ENCODE measurements around the gene EFCC1.

DNA sequence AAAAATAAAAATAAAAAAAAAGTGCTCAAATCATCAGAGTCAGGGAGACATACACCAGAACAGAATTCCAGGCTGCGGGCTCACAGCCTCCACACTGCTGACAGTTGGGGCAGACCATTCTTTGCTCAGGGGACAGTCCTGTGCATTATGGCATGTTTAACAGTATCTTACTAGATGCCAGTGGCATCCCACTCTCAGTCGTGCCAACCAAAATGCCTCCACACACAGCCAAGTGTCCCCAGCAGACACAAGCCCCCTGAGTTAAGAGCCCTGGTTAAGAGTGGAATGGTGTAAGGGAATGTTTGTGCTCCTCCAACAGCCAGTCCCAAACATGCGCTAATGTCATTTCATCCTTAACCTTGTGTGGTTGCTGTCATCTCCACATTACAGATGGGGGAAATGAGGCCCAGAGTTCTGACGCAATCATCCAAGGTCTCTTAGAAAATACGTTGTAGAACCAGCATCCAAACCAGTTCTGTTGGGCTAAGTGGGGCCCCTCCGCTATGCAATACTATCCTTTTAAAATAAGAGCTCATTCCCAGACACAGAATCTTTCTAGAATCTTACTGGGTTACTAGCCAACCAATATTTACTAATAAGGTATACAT is 33.3 kb upstream of the EFCC1 start:
- TF ChIP-seq, protein P1, sequence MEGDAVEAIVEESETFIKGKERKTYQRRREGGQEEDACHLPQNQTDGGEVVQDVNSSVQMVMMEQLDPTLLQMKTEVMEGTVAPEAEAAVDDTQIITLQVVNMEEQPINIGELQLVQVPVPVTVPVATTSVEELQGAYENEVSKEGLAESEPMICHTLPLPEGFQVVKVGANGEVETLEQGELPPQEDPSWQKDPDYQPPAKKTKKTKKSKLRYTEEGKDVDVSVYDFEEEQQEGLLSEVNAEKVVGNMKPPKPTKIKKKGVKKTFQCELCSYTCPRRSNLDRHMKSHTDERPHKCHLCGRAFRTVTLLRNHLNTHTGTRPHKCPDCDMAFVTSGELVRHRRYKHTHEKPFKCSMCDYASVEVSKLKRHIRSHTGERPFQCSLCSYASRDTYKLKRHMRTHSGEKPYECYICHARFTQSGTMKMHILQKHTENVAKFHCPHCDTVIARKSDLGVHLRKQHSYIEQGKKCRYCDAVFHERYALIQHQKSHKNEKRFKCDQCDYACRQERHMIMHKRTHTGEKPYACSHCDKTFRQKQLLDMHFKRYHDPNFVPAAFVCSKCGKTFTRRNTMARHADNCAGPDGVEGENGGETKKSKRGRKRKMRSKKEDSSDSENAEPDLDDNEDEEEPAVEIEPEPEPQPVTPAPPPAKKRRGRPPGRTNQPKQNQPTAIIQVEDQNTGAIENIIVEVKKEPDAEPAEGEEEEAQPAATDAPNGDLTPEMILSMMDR (IDR thresholded peaks at IDR 0.05), result no peak
- no peak for TF ChIP-seq POLR2A (IDR thresholded peaks at IDR 0.05)

Data from Peyer's patch (tissue), 4 donors.